Myocyte (in vitro differentiated cells): Measurements from ENCODE around the gene SIK3. TPM values are rescaled to one million over a fixed set of nuclear protein-coding genes. Genes with fewer than 3 reads are reported as not detected.

Experiments
- DNase-seq: peaks from one replicate; pipeline ENCODE4 v3.0.0-alpha.2; 2012; ENCODE audit warnings: low read depth
- total RNA-seq: library from RNA; depleted of rRNA; stranded (reverse); fragments of >200 nt; gene quantifications from 2 replicates; pipeline ENCODE4 v1.2.3, GENCODE V29; 2014

Gene SIK3
- total RNA-seq, 1 donor from 2014 or later: 19.7 TPM

- DNase-seq: no peak
Observed at GRCh38 chr11:116828632-116829524, 269.4 kb downstream of the SIK3 start.

- DNase-seq: no peak
Observed at GRCh38 chr11:116827461-116827860, 270.8 kb downstream of the SIK3 start.

GRCh38 chr11:116826751-116827431 is 271.3 kb downstream of the SIK3 start:
- no peak for DNase-seq

GRCh38 chr11:116825854-116826750 is 272.1 kb downstream of the SIK3 start:
- DNase-seq: no peak

- no peak for DNase-seq
Observed at GRCh38 chr11:116825434-116825833, 272.8 kb downstream of the SIK3 start.

- DNase-seq: no peak
Observed at GRCh38 chr11:116823031-116823843, 275.0 kb downstream of the SIK3 start, which contains the start of gene APOA4. Gene APOA4, minus strand, starts transcription at chr11:116823304. Its CDS starts 113 bp downstream, at chr11:116823191.

- no peak for DNase-seq
Observed at GRCh38 chr11:116822575-116822974, 275.7 kb downstream of the SIK3 start.

GRCh38 chr11:116821050-116821918 is 276.9 kb downstream of the SIK3 start:
- no peak for DNase-seq

- DNase-seq: no peak
Observed at GRCh38 chr11:116819049-116819448, 279.2 kb downstream of the SIK3 start.

GRCh38 chr11:116814502-116814901 is 283.7 kb downstream of the SIK3 start:
- no peak for DNase-seq

- no peak for DNase-seq
Observed at GRCh38 chr11:116813781-116814471, 284.3 kb downstream of the SIK3 start.

GRCh38 chr11:116813170-116813569 is 285.1 kb downstream of the SIK3 start:
- no peak for DNase-seq

GRCh38 chr11:116812109-116812508 is 286.1 kb downstream of the SIK3 start:
- DNase-seq: no peak

GRCh38 chr11:116811194-116811593 is 287.0 kb downstream of the SIK3 start:
- DNase-seq: no peak

- DNase-seq: no peak
Observed at GRCh38 chr11:116808262-116809175, 289.7 kb downstream of the SIK3 start.

GRCh38 chr11:116807601-116808261 is 290.5 kb downstream of the SIK3 start:
- DNase-seq: no peak

- no peak for DNase-seq
Observed at GRCh38 chr11:116804001-116804400, 294.2 kb downstream of the SIK3 start.
